Heart left ventricle (tissue), 13 donors: ENCODE results near the gene TACC3.

ENCODE experiments used
- POLR2A ChIP-seq, 2 donors: fragments of 450-650 bp; IDR thresholded peaks; one replicate each; pipeline ENCODE4 v1.6.1; 2017; ENCODE audit warnings: antibody characterized with exemption in 2 of 2, mild to moderate bottlenecking in 2 of 2, moderate library complexity in 2 of 2
- TF ChIP-seq, protein P1 (sequence below), 12 donors: fragments of 200-600 bp; sonication (generic) in 4 of 12; IDR thresholded peaks; one replicate each; pipeline versions ENCODE4 v1.5.0 to v1.8.0; 2018 to 2022; ENCODE audit warnings: antibody characterized with exemption in 12 of 12, mild to moderate bottlenecking in 5 of 12
- donor health status: ischemic (EF 13 %, LVEDD 7.1; RV severe dilation, severe dysfunction).
- donor health status: DM: no; HTN: yes; CAD: no.
- donor health status: DM: no; HTN: no; CAD: no.
- donor health status: ischemic (EF 25% LVEDD 6.9; RV normal size, moderate dysfunction).
- donor health status: ischemic (EF 25% LVEDD 5.7; RV mildly dilated, moderate dysfunction).
- donor health status: ischemic (EF 35%, LVEDD 5.7; RV mildly dilated, moderate dysfunction).
- donor health status: nonischemic (EF 11% LVEDD 7.7; RV severe dilation, severe dysfunction).
- donor health status: DM: yes; HTN: yes; CAD: no.
- donor health status: PGD.
- donor health status: ischemic (EF 29% LVEDD 5.4; RV normal size, mild dysfunction).
- donor health status: nonischemic (EF 23%, LVEDD 6.1; RV moderate dilation, normal function).

DNA sequence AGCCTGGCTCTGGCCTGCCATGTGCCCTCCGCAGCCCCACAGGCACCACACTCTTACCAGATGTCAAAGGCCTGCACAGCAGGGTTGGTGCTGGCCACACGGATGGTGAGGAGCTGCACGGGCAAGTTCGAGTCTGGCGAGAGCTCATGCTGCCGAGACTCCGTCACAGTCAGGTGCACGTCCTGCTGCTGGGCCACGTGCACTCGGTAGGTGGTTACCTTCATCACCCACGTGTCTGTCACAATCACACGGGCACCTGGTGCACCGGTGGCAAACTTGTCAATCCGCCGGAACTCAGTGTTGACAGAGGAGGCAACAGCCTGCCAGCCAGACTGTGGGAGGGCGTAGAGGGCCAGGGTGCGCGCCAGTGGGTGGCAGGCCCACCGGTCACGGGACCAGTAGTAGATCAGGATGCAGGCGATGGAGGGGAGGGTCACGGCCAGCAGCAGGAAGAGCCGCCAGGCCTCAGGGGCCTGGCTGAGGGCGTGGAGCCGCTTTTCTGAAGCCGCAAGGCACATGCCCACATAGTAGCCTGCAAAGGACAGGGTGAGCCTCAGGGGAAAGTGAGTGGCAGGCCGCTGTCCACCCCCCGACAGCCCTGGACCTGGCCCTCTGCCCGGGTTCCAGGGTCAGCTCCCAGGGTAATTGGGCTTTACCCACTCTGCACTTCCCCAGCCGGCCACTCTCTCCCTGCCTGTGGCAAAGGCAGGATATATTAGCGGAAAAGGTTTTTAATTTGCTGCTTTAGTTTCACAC lies 3.0 kb upstream of the TACC3 start:
- TF ChIP-seq POLR2A (IDR thresholded peaks at IDR 0.05): no peak
- TF ChIP-seq, protein P1, sequence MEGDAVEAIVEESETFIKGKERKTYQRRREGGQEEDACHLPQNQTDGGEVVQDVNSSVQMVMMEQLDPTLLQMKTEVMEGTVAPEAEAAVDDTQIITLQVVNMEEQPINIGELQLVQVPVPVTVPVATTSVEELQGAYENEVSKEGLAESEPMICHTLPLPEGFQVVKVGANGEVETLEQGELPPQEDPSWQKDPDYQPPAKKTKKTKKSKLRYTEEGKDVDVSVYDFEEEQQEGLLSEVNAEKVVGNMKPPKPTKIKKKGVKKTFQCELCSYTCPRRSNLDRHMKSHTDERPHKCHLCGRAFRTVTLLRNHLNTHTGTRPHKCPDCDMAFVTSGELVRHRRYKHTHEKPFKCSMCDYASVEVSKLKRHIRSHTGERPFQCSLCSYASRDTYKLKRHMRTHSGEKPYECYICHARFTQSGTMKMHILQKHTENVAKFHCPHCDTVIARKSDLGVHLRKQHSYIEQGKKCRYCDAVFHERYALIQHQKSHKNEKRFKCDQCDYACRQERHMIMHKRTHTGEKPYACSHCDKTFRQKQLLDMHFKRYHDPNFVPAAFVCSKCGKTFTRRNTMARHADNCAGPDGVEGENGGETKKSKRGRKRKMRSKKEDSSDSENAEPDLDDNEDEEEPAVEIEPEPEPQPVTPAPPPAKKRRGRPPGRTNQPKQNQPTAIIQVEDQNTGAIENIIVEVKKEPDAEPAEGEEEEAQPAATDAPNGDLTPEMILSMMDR (IDR thresholded peaks at IDR 0.05): no peak
